Right lung (tissue), 5 donors: ENCODE results near the gene CUEDC1. TPM values are rescaled to one million over a fixed set of nuclear protein-coding genes. Genes with fewer than 3 reads are reported as not detected.
"Not testable (repeated sequence)": the region's sequence is repeated elsewhere in the genome, so short reads cannot be mapped to it uniquely, and the experiment has no call there.

Source experiments
- DNase-seq, 2 donors: peaks; one replicate each; pipeline ENCODE4 v3.0.0-alpha.2; 2013
- polyA plus RNA-seq, 5 donors: library from polyadenylated mRNA; unstranded; fragments of 120-200 nt; gene quantifications; one replicate each; pipeline versions ENCODE4 v1.2.1 to v1.2.3, GENCODE V29; 2013; ENCODE audit warnings: inconsistent platforms in 1 of 5, low replicate concordance in 1 of 5; ENCODE audit not compliant: insufficient read length in 5 of 5, insufficient read depth in 1 of 5

The CUEDC1 gene
- polyA plus RNA-seq, 5 donors: 35.9 to 51.1 (median 37.9) TPM

- DNase-seq: no peak
These were observed 7.3 kb upstream of the CUEDC1 start for GRCh38 chr17:57962279-57963148.

DNA sequence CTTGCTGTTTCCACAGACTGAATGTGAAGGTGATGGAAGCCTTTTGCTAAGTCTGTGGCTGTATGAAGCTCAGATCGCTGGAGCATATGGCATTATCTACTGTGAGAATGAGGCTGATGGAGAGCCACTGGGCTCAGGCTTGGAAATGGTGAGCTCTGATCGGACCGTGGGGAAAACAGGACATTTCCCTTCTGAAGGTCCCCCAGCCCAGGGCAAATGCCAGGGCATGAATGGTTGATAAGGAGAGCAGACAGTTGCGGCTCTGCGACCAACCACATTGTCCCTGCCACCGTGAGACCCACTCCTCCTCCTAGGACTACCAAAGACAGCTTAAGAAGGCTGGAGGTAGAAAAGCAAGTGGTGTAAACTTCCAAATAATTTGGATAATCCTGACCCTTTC lies 4.7 kb upstream of the CUEDC1 start:
- DNase-seq: no peak

DNA sequence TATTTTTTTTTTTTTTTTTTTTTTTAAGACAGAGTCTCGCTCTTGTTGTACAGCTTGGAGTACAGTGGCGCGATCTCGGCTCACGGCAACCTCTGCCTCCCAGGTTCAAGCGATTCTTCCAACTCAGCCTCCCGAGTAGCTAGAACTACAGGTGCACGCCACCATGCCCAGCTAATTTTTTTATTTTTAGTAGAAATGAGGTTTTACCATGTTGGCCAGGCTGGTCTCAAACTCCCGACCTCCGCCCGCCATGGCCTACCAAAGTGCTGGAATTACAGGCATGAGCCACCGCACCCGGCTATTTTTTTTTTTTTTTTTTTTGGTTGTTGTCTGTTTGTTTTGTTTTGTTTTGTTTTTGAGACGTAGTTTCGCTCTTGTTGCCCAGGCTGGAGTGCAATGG lies 3.2 kb upstream of the CUEDC1 start:
- not testable (repeated sequence) for DNase-seq

DNA sequence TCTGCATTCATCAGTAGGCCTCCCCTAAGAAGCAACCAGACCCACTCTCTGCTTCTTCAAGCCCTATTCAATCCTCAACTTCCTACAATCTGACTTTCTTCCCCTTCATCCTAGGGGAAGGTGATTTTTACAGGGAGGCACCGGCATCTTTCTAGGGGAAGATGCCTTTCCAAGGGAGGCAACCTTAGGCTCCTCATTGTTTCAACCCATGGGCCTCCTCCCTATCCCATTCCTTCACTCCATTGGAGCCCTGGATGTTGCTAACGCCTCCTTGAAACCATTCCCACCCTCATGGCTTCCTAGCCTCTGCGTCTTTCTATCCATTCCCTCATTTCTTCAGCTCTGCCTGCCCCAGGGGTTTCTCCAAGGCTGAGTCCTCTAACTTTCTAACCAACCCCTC lies 2.7 kb upstream of the CUEDC1 start:
- no peak for DNase-seq

DNA sequence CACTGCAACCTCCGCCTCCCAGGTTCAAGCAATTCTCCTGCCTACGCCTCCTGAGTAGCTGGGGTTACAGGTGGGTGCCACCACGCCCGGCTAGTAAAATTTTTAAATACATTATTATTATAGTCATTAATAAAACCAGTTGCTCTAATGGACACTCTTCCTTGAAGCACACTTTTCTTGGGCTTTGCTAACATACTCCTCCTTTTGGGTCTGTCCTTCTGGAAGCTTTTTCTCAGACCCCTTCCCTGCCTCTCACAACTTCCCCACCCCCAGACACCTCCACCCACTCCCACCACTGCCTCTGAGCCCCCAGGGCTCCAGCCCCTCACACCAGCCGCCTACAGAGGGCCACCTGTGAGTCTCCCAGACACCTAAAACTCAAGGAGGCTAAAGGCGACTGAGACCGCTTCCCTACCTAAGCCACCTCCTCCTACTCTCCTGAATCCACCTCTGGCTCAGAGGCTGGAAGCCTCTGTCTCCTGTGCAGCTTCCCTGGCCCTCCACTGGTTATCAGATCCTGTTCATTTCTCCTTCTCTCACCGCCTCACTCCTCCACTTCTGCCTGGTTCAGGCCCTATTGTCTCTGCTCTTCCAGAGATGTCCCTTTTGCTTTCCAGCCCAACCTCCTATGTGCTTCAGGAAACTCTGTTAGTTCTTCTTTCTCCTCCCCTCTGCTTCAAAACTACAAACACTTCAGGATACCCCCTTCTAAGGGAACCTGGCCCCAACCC lies 2.1 kb upstream of the CUEDC1 start:
- no peak for DNase-seq

DNA sequence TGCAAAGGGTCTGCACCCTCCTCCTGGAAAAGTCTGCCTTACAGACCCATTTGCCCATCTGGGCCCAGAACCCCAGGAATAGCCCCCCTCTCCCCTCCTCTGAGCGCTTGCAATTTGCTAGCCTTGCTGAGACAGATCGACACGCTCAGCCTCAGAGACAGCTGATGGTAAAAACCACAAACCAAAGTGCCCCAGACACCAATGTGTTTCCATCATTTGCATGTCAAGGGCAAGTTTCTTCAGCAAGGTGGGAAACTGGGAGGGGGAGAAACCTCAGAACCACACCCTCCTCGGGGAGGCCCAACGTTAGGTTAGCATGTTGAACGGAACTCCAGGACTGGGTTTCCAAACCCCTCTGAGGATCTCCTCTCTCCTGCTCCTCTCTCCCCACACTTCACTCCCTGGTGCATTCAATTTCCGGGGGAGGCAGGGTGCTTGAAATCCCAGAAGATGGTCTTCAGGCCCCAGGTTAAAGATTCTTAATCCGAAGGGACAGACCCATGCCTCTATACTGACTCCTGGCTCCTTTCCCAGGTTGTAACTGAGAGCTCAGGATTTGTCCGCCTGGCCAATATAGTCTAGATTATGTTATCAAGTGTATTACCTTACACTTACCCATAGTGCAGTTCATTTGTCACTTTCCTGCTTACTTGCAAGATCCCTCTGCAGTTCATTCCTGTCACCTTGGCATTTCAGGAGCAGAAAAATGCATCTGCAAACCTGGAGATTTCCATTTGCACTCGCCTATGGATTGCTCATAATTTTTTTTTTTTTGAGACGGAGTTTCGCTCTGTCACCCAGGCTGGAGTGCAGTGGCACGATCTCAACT lies 1.3 kb upstream of the CUEDC1 start:
- DNase-seq: no peak

DNA sequence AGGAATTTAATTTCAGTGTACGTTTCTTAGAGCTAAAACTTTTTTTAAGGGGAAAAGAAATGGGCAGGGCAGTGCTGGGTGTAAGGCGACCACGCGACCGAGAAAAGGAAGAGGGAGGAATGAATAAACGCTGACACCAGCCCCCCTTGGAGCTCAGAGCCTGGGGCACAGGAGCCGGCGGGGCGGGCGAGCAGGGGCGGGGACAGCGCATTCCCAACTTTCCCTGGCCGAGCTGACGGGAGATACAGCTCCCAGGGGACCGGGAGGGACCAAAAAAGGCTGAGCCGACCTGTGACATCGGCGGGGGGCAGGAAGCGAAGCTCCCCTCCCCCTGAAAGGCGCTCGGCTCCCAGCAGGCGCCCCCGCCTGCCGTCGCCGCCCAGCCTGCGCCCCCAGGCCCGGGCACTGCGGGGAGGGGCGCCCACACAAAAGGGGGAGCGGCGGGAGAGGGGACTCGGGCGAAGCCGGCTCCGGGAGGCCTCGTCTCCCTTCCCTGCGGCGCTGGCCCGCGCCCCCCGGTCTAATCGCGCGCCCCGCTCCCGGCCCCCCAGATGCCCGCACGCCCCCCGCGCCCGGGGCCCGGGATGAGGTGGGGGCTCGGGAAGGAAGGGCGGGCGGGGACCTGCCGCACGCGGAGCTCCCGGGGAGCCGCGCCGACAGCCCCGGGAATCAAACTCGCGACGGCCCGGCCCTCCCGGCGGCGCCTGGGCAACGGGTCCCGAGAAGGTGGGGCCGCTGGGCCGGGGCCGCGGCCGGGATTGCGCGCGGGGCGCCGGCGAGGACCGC lies 622 bp downstream of the CUEDC1 start:
- DNase-seq: peak; percentile 55 to 62

GRCh38 chr17:57953705-57954396 lies 1.4 kb downstream of the CUEDC1 start:
- no peak for DNase-seq

GRCh38 chr17:57953219-57953618 lies 2.0 kb downstream of the CUEDC1 start:
- no peak for DNase-seq

GRCh38 chr17:57949649-57950048 lies 5.6 kb downstream of the CUEDC1 start:
- DNase-seq: no peak

GRCh38 chr17:57948555-57949420 lies 6.4 kb downstream of the CUEDC1 start:
- no peak for DNase-seq

GRCh38 chr17:57948169-57948554 lies 7.0 kb downstream of the CUEDC1 start:
- DNase-seq: no peak

DNA sequence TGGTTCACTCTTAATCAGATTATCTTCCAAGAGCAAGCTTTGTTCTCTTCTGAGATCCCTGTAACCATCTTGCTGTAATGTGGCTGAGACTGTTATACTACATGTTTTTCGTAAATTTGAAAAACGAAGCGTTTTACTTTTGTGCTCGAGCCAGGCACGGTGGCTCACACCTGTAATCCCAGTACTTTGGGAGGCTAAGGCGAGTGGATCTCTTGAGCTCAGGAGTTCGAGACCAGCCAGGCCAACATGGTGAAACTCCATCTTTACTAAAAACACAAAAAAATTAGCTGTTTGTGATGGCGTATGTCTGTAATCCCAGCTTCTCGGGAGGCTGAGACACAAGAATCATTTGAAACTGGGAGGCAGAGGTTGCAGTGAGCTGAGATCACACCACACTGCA lies 7.8 kb downstream of the CUEDC1 start:
- DNase-seq: no peak

DNA sequence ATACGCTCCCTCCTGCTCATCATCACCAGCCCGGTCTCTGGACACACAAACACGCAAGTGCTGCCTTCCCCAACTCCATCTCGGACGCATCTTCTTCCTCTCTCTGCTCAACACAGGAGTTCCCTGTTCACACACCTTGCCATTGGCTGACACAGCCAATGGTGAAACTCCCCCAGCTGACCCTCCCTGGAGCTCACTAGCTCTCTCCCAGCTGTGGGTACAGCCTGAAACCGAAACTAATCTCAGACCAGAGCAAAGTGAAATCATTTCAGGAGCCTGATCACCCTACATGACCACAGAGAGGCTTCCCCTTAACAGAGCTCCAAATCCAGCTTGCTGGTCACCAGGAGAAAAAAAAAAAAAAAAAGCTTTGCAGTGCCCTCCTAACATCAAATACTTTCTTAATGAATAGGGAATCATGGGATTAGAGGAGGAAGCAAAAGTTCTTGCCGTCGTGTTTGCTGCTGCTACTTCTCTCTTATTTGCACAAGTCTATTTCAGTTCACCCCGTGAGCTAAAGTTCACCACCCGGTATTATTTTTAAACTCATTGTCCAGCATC lies 8.3 kb downstream of the CUEDC1 start:
- peak in 1 of 2 donors; percentile 52 for DNase-seq

DNA sequence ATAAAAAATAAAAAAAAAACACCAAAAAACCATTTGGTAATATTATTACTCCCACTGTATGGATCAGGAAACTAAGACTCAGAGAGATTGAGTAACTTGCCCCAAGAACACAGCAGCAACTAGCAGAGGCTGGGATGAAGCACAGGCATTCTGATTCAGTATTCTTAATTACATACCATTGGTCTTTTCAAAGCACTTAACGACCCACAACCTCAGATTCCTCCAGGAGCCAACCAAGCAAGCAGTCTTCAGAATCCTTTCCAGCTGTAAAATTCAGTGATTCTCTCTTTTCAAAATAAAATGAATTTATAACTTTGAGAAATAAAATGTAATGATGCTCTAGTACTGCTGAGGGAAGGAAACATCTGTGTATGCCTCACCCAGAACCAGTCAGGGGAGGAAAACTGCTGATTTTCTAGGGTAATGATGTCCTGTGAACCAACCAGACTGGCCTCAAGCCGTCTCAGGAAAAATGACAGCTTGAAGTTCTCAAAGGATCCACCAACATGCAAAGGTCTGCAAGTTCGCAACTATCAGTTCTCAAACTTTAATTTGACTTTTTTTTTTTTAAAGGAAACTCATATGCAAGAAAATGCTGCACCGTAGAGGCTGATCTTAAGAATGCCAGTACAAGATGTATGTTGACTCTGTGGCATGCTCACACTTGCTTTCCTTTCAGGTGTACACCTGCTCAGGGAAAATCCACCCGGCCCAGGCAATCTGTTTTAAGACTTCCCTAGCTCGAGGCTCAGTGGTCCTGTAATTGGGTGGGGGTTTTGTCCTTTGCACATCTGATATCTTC lies 9.0 kb downstream of the CUEDC1 start:
- no peak for DNase-seq

DNA sequence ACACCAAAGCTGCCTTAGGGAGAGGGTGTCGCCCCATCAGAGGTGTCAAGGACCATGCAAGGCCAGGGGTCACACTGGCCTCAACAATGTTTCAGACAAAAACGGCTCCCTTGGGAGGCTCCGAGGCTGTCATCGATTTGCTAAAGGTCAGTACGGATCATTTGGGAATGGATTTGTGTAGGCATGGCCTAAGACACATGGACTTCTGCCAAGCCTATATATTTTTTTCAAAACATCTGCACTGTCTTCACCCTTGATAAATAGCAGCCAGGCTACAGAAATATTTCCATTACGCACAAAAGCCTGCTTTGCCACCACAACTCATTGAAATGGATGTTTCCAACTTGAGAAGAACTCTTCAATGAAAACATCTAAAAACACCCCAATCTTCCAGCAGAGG lies 10.3 kb downstream of the CUEDC1 start:
- DNase-seq: no peak

- no peak for DNase-seq
These were observed 11.6 kb downstream of the CUEDC1 start for GRCh38 chr17:57943645-57944044.

DNA sequence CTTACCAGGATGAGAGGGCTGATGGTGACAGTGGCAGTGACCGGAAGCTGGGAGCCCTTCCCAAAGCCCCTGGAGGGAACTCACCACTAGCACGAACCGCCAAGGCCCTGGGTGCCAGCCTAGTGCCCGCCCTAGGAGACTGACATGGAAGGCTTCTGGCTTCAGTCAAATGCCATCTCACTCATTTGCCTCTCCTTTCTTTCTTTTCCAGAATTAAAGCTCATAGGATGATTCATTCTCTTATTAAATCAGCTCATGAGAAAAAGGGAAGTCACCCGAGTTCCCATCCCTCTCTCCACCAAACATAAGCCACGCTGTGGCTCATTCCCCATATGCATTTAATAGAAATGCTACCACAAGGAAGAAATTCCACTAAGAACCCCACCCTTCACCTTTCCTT lies 12.1 kb downstream of the CUEDC1 start:
- no peak for DNase-seq
